Measurements from ENCODE around the gene SUCNR1.

DNA sequence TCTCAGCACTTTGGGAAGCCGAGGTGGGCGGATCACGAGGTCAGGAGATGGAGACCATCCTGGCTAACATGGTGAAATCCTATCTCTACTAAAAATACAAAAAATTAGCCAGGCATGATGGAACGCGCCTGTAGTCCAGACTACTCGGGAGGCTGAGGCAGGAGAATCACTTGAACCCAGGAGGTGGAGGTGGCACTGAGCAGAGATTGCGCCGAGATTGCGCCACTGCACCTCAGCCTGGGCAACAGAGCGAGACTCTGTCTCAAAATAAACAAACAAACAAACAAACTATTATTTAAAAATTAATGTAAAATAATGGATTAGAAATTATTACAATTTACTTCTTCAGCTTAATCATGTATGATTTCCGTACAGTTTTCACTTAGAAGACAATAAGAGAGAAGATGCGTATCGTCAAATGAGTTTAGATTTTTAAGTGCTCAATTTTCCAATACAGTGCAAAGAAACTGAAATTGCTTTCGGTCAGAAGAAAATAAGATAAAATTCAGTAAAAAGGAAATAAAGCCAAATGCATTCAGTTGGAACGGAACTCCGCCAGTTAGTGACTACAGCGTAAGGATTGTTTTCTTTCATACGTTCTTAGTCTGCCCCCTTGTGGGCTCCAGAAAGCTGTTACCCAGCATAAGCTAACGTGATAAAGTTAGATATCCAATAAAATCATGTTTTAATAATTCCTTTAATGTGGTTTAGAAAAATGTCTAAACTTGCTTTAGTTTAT, 34.7 kb upstream of the SUCNR1 start:
- TF ChIP-seq EP300 (conservative IDR thresholded peaks at IDR 0.05; ENCODE audit: poor library complexity, severe bottlenecking): no peak
- TF ChIP-seq MXI1 (conservative IDR thresholded peaks at IDR 0.05; ENCODE audit: poor library complexity, severe bottlenecking): no peak
